SW480 (cell line): ENCODE measurements around the gene ZNF480.
"Not testable (repeated sequence)": the region's sequence is repeated elsewhere in the genome, so short reads cannot be mapped to it uniquely, and the experiment has no call there.

Experiments used
- DNase-seq: peaks from one replicate; pipeline ENCODE4 v3.0.0-alpha.2; 2016; ENCODE audit warnings: low spot score

Gene ZNF480

DNA sequence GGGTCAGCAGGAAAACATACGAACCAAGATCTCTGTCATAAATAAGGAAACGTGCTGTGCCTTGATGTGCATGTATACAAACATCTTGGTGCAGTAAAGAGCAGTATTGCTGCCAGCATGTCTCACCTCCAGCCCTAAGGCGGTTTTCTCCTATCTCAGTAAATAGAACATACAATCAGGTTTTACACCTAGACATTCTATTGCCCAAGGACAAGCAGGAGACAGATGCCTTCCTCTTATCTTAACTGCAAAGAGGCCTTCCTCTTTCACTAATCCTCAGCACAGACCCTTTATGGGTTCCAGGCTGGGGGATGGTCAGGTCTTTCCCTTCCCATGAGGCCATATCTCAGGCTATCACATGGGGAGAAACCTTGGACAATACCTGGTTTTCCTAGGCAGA, 42.1 kb downstream of the ZNF480 start:
- DNase-seq: not testable (repeated sequence)

DNA sequence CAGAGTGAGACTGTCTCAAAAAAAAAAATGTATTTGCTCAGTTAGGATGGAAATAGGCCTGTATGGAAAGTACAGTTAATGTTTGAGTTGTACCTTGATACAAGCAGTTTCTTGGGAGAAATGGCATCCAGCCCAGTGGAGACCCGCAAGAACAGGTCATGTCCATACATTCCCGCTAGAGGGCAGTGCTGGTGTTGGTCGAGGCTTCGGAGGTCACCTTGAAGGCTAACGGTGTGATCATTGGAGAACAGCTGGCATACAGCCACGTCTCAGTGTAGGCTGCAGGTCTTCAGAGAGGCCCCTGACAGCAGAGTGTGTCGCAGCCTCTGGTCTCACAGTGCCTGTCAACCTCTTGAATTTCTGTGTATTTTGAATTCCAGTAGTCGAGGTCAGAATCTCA, 46.6 kb downstream of the ZNF480 start:
- peak; percentile 33 for DNase-seq

DNA sequence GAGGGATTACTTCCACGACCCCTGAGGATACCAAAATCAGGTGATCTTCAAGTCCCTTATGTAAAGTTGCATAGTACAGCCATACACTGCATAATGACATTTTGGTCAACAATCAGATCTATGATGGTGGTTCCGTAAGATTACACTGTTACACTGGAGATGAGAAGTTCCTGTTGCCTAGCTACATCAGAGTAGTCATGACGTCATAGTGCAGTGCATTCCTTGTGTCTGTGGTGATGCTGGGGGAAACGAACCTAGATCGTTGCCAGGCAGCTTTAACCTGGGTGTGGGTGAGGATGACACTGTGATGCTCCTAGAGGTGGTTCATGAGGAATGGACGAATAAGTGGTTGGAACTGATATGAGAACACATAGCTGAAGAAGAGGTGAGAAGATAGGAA, 48.2 kb downstream of the ZNF480 start:
- no peak for DNase-seq

DNA sequence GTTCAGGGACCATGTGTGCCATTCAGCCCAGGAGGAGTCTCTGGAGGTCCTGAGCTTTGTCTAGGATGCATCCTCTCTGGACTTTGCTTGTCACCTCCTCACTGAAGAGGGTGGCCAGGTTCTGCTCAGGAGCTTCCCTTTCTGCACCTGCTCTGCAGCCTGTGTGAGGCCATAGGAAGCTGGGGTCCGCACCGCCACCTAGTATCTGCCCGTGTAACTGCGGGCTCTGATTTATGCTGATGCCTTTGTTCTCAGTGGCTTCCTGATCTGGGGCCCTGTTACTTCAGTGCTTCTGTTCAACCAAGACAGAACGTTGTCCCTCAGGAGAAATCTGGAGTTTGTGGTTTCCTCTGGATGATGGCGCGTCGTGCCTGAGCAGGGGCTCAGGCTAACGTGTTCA, 54.5 kb downstream of the ZNF480 start:
- DNase-seq: no peak

DNA sequence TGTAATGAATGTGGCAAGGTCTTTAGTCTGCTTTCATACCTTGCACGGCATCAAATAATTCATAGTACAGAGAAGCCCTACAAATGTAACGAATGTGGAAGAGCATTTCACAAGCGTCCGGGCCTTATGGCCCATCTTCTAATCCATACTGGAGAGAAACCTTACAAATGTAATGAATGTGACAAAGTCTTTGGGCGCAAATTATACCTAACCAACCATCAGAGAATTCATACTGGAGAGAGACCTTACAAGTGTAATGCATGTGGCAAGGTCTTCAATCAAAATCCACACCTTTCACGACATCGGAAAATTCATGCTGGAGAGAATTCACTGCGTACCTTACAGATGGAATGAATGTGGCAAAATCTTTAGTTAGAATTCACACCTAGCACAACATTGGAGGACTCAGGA, 69.5 kb downstream of the ZNF480 start:
- no peak for DNase-seq

DNA sequence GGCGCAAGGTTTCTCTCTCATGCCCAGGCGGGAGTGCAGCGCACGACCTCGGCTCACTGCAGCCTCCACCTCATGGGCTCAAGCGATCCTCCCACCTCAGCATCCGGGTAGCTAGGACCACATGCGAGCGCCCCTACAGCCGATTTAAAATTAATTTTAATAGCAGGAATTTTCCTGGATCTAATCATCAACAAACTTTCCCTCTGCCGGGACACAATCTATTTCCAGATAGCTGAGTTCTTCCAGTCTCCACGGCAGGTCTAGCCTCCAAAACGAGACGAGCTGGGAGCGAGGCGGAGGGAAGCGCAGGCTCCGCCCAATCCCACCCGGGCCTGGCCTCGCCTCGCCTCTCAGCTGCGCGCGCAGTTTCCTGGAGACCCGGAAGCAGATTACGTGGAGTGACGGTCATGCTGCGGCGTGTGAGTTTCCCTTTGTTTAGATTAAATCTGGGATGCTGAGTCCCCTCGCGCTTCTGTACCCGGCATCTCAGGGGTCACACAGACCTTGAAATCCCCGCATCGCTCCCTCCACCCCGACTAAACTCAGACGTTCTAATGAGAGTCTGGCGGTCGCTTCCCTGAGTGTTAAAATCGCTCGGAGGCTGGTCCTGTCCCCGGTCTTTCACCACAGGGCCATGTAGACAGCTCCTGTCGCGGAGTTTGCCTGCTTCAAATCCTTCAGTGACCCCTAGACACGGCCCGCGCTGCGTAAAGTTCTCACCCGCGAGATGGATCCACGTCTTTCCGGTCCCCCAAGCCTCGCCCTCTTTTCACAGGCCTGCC, 72.8 kb downstream of the ZNF480 start, which contains the start of gene ZNF880:
Gene ZNF880, plus strand, starts transcription at position 365 of the 782 bp plus-strand sequence. Its CDS starts 43 bp downstream, at position 408.
- DNase-seq: no peak

DNA sequence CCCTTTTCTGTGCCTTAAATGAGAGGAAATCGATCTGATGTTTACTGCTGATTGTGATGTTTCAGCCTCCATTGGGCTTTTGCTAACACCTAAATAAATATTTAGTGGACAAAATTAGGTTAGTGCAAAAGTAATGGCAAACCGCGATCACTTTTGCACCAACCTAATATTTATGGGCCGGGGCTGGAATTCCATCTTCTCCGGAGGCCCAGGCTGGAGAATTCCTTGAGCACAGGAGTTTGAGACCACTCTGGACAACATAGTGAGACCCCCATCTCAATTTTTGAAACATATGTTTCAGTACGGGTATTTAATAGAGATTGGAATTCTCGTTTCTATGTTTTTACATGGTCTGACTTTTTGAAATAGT, 73.4 kb downstream of the ZNF480 start:
- DNase-seq: no peak
